ENCODE measurements around the gene LRTM2.

LRTM2 gene
- long read RNA-seq, result 0 reads

DNA sequence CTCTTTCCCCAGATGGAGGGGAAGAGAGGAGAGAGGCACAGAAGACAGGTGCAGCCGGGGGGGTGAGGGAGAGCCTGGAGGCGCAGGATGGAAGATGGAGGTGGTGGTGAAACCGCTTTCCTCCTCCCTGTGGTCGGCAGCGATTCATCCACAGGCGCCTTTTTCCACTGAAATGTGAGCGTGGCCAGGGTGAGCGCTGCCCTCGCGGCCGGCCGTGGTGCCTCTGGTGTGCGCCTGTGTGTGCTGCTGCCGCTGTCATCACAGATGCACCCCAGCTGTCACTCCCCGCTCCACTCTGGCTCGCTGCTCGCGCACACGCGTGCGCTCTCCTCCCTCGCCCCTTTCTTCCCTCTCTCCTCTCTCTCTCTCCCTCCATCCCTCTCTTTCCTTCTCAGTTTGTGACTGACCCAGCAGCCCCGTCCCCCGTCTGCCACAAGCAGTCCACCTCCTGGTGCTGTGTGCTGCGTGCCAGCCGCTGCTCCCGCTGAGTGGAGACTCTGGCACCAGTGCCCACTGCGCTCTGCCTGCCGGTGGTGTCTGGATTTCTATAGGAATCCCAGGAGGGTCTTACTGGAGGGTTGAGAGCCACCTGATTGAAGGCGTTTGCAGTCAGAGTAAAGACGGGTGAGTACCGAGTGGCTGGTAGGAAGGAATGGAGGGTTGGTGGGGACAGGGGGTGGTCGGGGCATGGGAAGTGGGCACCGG, at the start of gene LRTM2:
Gene LRTM2, plus strand, starts transcription at position 375 of the 705 bp plus-strand sequence. CDS start 7,584 bp downstream, outside the sequence.
- no peak for DNase-seq (ENCODE audit: low read depth in 1 of 2, low spot score in 1 of 2)
- Histone ChIP-seq H3K27ac (replicated peaks) (no peak within 1 kb of the TSS), H3K27me3 (ENCODE audit: insufficient read depth, poor library complexity, severe bottlenecking) (peaks cover 12% of the 10 kb centered on the region), H3K4me3 (replicated peaks; ENCODE audit: insufficient read depth, low read length) (no peak within 1 kb of the TSS)
- TF ChIP-seq POLR2AphosphoS5 (IDR thresholded peaks at IDR 0.05; ENCODE audit: low read depth), result no peak
- TF ChIP-seq GABPA (IDR thresholded peaks at IDR 0.05; ENCODE audit: low read depth), result no peak
- no peak for TF ChIP-seq SPI1 (IDR thresholded peaks at IDR 0.05; ENCODE audit: borderline replicate concordance, low read depth)
- TF ChIP-seq, protein P1, sequence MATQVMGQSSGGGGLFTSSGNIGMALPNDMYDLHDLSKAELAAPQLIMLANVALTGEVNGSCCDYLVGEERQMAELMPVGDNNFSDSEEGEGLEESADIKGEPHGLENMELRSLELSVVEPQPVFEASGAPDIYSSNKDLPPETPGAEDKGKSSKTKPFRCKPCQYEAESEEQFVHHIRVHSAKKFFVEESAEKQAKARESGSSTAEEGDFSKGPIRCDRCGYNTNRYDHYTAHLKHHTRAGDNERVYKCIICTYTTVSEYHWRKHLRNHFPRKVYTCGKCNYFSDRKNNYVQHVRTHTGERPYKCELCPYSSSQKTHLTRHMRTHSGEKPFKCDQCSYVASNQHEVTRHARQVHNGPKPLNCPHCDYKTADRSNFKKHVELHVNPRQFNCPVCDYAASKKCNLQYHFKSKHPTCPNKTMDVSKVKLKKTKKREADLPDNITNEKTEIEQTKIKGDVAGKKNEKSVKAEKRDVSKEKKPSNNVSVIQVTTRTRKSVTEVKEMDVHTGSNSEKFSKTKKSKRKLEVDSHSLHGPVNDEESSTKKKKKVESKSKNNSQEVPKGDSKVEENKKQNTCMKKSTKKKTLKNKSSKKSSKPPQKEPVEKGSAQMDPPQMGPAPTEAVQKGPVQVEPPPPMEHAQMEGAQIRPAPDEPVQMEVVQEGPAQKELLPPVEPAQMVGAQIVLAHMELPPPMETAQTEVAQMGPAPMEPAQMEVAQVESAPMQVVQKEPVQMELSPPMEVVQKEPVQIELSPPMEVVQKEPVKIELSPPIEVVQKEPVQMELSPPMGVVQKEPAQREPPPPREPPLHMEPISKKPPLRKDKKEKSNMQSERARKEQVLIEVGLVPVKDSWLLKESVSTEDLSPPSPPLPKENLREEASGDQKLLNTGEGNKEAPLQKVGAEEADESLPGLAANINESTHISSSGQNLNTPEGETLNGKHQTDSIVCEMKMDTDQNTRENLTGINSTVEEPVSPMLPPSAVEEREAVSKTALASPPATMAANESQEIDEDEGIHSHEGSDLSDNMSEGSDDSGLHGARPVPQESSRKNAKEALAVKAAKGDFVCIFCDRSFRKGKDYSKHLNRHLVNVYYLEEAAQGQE (IDR thresholded peaks at IDR 0.05; ENCODE audit: insufficient replicate concordance, low read depth), result no peak
- TF ChIP-seq, protein P2, sequence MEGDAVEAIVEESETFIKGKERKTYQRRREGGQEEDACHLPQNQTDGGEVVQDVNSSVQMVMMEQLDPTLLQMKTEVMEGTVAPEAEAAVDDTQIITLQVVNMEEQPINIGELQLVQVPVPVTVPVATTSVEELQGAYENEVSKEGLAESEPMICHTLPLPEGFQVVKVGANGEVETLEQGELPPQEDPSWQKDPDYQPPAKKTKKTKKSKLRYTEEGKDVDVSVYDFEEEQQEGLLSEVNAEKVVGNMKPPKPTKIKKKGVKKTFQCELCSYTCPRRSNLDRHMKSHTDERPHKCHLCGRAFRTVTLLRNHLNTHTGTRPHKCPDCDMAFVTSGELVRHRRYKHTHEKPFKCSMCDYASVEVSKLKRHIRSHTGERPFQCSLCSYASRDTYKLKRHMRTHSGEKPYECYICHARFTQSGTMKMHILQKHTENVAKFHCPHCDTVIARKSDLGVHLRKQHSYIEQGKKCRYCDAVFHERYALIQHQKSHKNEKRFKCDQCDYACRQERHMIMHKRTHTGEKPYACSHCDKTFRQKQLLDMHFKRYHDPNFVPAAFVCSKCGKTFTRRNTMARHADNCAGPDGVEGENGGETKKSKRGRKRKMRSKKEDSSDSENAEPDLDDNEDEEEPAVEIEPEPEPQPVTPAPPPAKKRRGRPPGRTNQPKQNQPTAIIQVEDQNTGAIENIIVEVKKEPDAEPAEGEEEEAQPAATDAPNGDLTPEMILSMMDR (IDR thresholded peaks at IDR 0.05; ENCODE audit: insufficient read depth, low read length), result no peak

DNA sequence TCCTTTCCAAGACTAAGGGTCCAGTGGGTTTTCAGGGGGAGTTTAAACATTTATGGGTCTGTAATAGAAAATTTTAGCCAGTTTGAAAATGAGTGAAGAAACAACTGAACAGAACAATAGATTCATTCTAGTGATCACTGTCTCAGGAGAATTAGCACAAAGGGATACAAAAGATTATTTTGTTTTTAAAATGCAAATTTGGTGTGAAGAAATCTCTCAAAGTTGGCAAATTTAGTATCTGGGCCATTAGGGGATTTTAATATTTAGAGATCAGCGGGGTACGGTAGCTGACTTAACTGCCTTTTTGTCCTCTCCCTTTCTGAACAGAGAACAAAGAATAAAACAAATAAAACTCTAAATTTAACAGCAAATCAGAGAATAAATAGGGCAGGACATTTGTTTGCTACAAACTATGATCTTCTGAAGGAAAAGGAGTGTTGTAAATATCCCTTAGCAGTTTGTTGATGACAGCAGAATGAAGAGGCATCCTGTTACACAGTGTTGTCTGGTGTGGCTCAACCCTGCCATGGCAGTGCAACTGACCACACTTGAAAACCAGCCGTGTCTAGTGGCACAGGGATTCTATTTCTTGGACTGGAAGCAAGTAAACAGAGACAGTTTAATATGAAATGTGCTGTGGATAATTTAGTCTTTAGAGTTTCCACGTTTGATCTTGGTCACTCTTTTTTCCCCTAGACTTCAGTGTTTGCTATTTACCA, 46.3 kb upstream of the LRTM2 start:
- no peak overlapping the region for H3K27ac ChIP-seq (replicated peaks)
- DNase-seq (ENCODE audit: low read depth in 1 of 2, low spot score in 1 of 2), result no peak
- TF ChIP-seq, protein P1 (IDR thresholded peaks at IDR 0.05; ENCODE audit: insufficient replicate concordance, low read depth), result no peak
- TF ChIP-seq POLR2AphosphoS5 (IDR thresholded peaks at IDR 0.05; ENCODE audit: low read depth) (no peak), SPI1 (IDR thresholded peaks at IDR 0.05; ENCODE audit: borderline replicate concordance, low read depth) (no peak), GABPA (IDR thresholded peaks at IDR 0.05; ENCODE audit: low read depth) (no peak)
- TF ChIP-seq, protein P2 (IDR thresholded peaks at IDR 0.05; ENCODE audit: insufficient read depth, low read length), result no peak
- no peaks in the 10 kb centered on the region for H3K27me3 ChIP-seq (ENCODE audit: insufficient read depth, poor library complexity, severe bottlenecking)
- H3K4me3 ChIP-seq (replicated peaks; ENCODE audit: insufficient read depth, low read length), result no peak overlapping the region

DNA sequence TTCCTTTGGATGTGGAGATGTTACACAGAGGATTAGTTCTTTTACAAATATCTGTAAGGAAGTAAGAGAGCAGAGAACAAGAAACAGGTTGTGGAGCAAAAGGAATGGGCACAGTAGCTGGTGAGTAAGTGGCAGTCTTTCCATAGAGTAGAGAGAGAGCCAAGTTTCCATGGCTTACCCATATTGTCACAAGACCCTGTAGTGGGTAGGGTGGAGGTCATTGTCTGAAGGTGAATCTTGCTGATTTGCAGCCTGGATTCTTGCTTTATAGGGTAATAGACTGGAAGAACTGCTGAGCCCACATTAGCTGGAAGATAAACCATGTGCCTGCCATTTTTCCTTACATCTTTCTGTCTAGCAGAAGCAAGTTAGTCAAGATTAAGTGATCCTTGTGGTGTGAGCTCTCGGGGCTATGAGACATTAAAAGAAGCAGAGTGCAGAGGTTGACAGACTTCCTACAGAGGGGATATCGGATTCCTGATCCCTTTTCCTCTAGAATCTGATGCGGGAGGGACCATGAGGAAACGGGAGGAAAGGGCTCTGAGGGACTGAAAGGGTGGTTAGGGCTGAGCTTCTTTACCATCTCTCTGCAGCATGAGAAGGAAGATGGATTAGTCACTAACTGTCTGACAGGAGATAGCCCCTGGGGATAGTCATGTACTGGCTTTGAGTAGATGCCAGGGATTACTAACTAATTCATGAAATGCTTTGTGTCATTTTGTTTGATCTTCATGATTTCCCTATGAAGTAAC, 44.0 kb upstream of the LRTM2 start:
- DNase-seq (ENCODE audit: low read depth in 1 of 2, low spot score in 1 of 2), result no peak
- Histone ChIP-seq H3K4me3 (replicated peaks; ENCODE audit: insufficient read depth, low read length) (no peak overlapping the region), H3K27ac (replicated peaks) (no peak overlapping the region), H3K27me3 (ENCODE audit: insufficient read depth, poor library complexity, severe bottlenecking) (no peaks in the 10 kb centered on the region)
- TF ChIP-seq SPI1 (IDR thresholded peaks at IDR 0.05; ENCODE audit: borderline replicate concordance, low read depth) (no peak), POLR2AphosphoS5 (IDR thresholded peaks at IDR 0.05; ENCODE audit: low read depth) (no peak), GABPA (IDR thresholded peaks at IDR 0.05; ENCODE audit: low read depth) (no peak)
- TF ChIP-seq, protein P2 (IDR thresholded peaks at IDR 0.05; ENCODE audit: insufficient read depth, low read length), result no peak
- TF ChIP-seq, protein P1 (IDR thresholded peaks at IDR 0.05; ENCODE audit: insufficient replicate concordance, low read depth), result no peak

Measured in HL-60 (cell line).